ENCODE results near the gene FXYD4.

The FXYD4 gene

GRCh38 chr10:43396061-43396927 lies 24.9 kb downstream of the FXYD4 start:
- H3K4me3 ChIP-seq (ENCODE audit: low read depth, low read length) = peak overlapping the region; percentile 64
- TF ChIP-seq CTCF (IDR thresholded peaks at IDR 0.05; ENCODE audit: insufficient read depth, low read length, missing control alignments) = no peak
- CTCF ChIA-PET = interaction anchor here (0.7 to 1.0 kb wide), 2 partner anchors 14 to 65 kb away, joined by 3 read pairs; no protein-coding TSS in a partner anchor
- no peak for DNase-seq (ENCODE audit: low read depth, low spot score)
- POLR2A ChIA-PET = interaction anchor here (0.6 to 2.6 kb wide), 2 partner anchors 11 to 46 kb away, joined by 5 to 15 read pairs; no protein-coding TSS in a partner anchor

- peak overlapping the region; percentile 64 for H3K4me3 ChIP-seq (ENCODE audit: low read depth, low read length)
- CTCF ChIA-PET = interaction anchor here (0.7 kb wide), 1 partner anchor 14 kb away, joined by 3 read pairs; no protein-coding TSS in a partner anchor
- no peak for DNase-seq (ENCODE audit: low read depth, low spot score)
- POLR2A ChIA-PET = interaction anchor here (2.6 kb wide), 1 partner anchor 10 kb away, joined by 15 read pairs; no protein-coding TSS in a partner anchor
- no peak for TF ChIP-seq CTCF (IDR thresholded peaks at IDR 0.05; ENCODE audit: insufficient read depth, low read length, missing control alignments)
Observed at GRCh38 chr10:43396928-43397624, 25.6 kb downstream of the FXYD4 start.

- no peak for DNase-seq (ENCODE audit: low read depth, low spot score)
- no peak for TF ChIP-seq CTCF (IDR thresholded peaks at IDR 0.05; ENCODE audit: insufficient read depth, low read length, missing control alignments)
- ChIA-PET POLR2A (no interaction called here), CTCF (no interaction called here)
- no peak overlapping the region for H3K4me3 ChIP-seq (ENCODE audit: low read depth, low read length)
Observed at GRCh38 chr10:43398939-43399319, 27.5 kb downstream of the FXYD4 start.

- no peak for DNase-seq (ENCODE audit: low read depth, low spot score)
- no peak overlapping the region for H3K4me3 ChIP-seq (ENCODE audit: low read depth, low read length)
- ChIA-PET POLR2A (no interaction called here), CTCF (interaction anchor here (1.0 to 2.4 kb wide), 3 partner anchors 9 to 51 kb away, joined by 3 to 13 read pairs (median 3); no protein-coding TSS in a partner anchor)
- TF ChIP-seq CTCF (IDR thresholded peaks at IDR 0.05; ENCODE audit: insufficient read depth, low read length, missing control alignments) = no peak
Observed at GRCh38 chr10:43399320-43400310, 28.2 kb downstream of the FXYD4 start.

GRCh38 chr10:43401627-43402026 lies 30.2 kb downstream of the FXYD4 start:
- CTCF ChIA-PET = interaction anchor here (0.7 to 2.4 kb wide), 2 partner anchors 11 to 61 kb away, joined by 4 to 13 read pairs; no protein-coding TSS in a partner anchor
- DNase-seq (ENCODE audit: low read depth, low spot score) = no peak
- POLR2A ChIA-PET = no interaction called here
- no peak for TF ChIP-seq CTCF (IDR thresholded peaks at IDR 0.05; ENCODE audit: insufficient read depth, low read length, missing control alignments)
- no peak overlapping the region for H3K4me3 ChIP-seq (ENCODE audit: low read depth, low read length)
